Body of pancreas (tissue), 4 donors: ENCODE data around the gene NCBP2.

Source experiments
- POLR2A ChIP-seq, 3 donors: fragments of 450-650 bp; IDR thresholded peaks; one replicate each; pipeline ENCODE4 v1.6.1; 2016; ENCODE audit warnings: antibody characterized with exemption in 3 of 3, mild to moderate bottlenecking in 2 of 3
- TF ChIP-seq, protein P1 (sequence below), 7 experiments: fragments of 450-650 bp in 4 of 7; fragments of 200-600 bp in 3 of 7; sonication (generic) in 3 of 7; IDR thresholded peaks; one replicate each; pipeline ENCODE4 v1.5.1; 2016 to 2019; ENCODE audit warnings: antibody characterized with exemption in 7 of 7

DNA sequence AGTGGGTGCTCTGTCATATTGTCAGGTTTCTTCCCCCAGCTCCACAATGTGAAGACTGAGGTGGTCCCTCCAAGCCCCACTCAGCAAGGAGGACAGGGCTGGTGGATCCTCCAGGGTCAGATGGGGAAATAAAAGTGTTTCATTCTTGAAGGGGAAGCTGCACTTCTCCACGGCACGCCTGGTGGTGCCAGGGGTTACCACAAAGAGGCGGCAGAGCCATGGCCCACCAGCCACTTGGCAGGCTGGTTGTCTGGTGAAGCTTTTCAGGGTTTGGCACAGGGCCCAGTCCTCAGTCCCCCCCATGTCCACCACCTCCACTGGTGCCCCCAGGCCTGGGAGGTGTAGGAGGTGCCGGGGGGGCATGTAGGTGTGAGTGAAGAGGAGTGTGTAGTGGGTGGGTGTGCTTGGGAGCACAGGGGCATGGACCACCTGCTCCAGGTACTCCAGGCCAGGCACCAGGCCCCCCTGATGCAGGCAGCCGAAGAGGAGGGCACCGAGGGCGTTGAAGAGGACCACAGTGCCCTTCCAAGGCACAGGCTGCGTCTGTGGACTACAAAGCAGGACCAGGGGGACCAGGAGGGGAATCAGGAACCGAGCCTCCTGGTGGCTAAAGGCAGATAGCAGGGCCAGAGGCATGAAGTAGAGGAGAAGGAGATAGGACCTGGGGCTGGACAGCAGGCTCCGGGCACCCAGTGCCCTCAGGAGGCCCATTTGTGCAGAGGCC is 5.0 kb upstream of the NCBP2 start:
- TF ChIP-seq, protein P1, sequence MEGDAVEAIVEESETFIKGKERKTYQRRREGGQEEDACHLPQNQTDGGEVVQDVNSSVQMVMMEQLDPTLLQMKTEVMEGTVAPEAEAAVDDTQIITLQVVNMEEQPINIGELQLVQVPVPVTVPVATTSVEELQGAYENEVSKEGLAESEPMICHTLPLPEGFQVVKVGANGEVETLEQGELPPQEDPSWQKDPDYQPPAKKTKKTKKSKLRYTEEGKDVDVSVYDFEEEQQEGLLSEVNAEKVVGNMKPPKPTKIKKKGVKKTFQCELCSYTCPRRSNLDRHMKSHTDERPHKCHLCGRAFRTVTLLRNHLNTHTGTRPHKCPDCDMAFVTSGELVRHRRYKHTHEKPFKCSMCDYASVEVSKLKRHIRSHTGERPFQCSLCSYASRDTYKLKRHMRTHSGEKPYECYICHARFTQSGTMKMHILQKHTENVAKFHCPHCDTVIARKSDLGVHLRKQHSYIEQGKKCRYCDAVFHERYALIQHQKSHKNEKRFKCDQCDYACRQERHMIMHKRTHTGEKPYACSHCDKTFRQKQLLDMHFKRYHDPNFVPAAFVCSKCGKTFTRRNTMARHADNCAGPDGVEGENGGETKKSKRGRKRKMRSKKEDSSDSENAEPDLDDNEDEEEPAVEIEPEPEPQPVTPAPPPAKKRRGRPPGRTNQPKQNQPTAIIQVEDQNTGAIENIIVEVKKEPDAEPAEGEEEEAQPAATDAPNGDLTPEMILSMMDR (IDR thresholded peaks at IDR 0.05): no peak
- no peak for TF ChIP-seq POLR2A (IDR thresholded peaks at IDR 0.05)
